Measurements from ENCODE around the gene AFTPH. TPM values are rescaled to one million over a fixed set of nuclear protein-coding genes. Genes with fewer than 3 reads are reported as not detected.

The AFTPH gene
- total RNA-seq, 1 donor from 2014 or later: 32.2 TPM

DNA sequence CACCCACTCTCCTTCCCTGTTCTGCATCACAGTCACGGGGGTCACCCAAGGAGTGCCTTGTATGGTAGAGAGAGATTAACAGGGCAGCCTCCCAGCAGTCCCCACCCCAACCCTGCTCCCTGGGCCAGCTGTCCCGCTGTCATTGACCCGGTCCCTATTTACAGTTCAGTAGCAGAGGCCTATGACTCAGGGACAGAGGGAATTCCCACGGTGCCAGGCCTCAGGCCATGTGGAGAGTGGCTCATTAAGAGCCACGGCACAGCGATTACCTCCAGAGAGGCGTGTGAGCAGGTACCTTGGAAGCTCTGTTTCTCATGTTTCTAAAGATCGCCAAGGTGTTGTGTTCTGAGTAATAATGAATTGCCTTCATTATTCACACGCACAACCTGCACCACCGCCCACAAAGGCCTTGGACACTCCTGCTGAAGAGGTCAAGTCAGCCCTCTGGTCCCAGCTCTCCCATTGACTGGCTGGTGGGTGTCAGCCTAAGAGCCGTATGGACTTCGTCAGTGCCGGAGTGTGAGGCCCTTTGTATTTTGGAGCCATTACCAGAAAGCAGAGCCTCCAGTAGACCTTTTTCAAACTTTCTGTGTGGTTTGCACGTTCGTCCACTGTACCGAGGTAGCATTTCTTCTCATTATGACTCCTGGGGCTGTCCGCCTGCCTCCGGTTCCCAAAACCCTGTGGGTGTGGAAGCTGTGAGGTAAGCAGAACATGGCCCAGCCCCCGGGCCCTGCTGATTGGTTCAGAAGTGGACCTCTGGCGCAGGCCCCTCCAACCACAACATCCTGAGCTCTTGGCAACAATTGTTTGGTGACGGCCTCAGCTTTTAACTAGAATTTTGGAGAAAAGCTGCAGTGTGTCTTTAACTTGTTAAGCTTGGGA is 82.6 kb downstream of the AFTPH start:
- DNase-seq (ENCODE audit: low spot score): peak; percentile 74
- Mint-ChIP-seq H3K9me3 (peaks cover 10% of the 10 kb centered on the region), H3K4me1 (peaks cover 14% of the 10 kb centered on the region), H3K27ac (no peak overlapping the region), H3K36me3 (no peaks in the 10 kb centered on the region), H3K4me3 (no peak overlapping the region), H3K27me3 (ENCODE audit: insufficient read depth, low read depth) (peaks cover 25% of the 10 kb centered on the region)
- Histone ChIP-seq H3K4me1 (peaks cover 23% of the 10 kb centered on the region), H3F3A (ENCODE audit: low read depth) (peaks cover 28% of the 10 kb centered on the region), H3K27ac (no peak overlapping the region), H4K20me1 (ENCODE audit: low read depth) (no peaks in the 10 kb centered on the region), H3K4me2 (peak overlapping the region; percentile 2), H2AFZ (replicated peaks) (no peak overlapping the region), H3K9me3 (ENCODE audit: low read depth) (no peaks in the 10 kb centered on the region), H3K9ac (no peak overlapping the region), H3K4me3 (no peak overlapping the region), H3K27me3 (no peaks in the 10 kb centered on the region), H3K79me2 (ENCODE audit: low read depth) (no peaks in the 10 kb centered on the region), H3K36me3 (no peaks in the 10 kb centered on the region)
- TF ChIP-seq, protein P1, sequence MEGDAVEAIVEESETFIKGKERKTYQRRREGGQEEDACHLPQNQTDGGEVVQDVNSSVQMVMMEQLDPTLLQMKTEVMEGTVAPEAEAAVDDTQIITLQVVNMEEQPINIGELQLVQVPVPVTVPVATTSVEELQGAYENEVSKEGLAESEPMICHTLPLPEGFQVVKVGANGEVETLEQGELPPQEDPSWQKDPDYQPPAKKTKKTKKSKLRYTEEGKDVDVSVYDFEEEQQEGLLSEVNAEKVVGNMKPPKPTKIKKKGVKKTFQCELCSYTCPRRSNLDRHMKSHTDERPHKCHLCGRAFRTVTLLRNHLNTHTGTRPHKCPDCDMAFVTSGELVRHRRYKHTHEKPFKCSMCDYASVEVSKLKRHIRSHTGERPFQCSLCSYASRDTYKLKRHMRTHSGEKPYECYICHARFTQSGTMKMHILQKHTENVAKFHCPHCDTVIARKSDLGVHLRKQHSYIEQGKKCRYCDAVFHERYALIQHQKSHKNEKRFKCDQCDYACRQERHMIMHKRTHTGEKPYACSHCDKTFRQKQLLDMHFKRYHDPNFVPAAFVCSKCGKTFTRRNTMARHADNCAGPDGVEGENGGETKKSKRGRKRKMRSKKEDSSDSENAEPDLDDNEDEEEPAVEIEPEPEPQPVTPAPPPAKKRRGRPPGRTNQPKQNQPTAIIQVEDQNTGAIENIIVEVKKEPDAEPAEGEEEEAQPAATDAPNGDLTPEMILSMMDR (IDR thresholded peaks at IDR 0.05): no peak
- no peak for TF ChIP-seq EZH2phosphoT487 (IDR thresholded peaks at IDR 0.05)
- no peak for TF ChIP-seq EZH2 (IDR thresholded peaks at IDR 0.05)

DNA sequence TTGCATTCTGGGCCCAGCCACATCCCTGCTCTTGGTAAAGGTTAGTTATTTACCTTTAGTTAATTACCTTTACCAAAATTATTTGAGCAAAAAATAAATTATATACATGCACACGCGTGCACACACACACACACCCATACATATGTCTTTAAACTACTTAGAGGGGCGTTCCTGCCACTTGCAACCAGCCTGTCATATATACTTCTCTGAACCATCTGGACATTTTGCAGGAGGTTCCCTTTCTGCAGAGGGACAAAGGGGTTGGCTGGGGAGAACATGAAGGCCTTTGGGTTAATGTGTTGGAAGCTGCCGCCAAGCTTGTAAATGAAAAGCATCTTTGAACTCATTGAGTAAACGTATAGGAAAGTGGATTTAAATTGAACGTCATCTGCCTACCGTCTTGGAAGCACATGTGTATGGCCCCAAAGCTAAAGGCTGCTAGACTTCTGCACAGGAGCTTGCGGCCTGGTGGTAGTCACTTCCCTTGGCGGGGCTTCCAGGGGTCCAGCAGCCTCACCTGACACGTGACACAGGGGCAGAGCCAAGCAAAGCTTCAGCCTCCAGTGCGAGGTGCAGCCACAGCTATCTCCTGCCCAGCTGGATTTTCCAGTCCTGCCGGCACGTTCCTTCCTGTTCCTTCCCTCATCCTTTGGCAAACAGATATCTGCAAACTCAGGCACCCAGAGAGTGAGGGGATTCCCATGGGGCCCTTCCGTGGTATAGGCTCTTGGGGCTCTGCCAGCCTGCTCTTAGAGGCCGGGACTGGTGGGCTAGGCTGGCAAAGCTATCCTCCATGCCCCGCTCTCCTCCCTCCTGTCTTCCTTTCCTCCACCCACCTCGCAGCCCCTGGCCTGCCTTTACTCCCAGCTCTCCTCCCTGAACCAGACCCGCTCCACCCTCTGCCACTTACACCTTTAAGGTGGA is 83.5 kb downstream of the AFTPH start:
- no peak for TF ChIP-seq EZH2 (IDR thresholded peaks at IDR 0.05)
- H3K4me1 Mint-ChIP-seq: peaks cover 11% of the 10 kb centered on the region
- DNase-seq (ENCODE audit: low spot score): no peak
- H3K27me3 Mint-ChIP-seq (ENCODE audit: insufficient read depth, low read depth): peaks cover 19% of the 10 kb centered on the region
- Histone ChIP-seq H3K36me3 (no peaks in the 10 kb centered on the region), H3K9ac (no peak overlapping the region), H4K20me1 (ENCODE audit: low read depth) (no peaks in the 10 kb centered on the region), H3K4me3 (no peak overlapping the region), H3K4me2 (peak overlapping the region; percentile 2), H3F3A (ENCODE audit: low read depth) (peaks cover 28% of the 10 kb centered on the region), H3K79me2 (ENCODE audit: low read depth) (no peaks in the 10 kb centered on the region), H3K9me3 (ENCODE audit: low read depth) (no peaks in the 10 kb centered on the region), H3K4me1 (peaks cover 23% of the 10 kb centered on the region), H3K27ac (no peak overlapping the region), H2AFZ (replicated peaks) (no peak overlapping the region), H3K27me3 (no peaks in the 10 kb centered on the region)
- no peaks in the 10 kb centered on the region for H3K36me3 Mint-ChIP-seq
- H3K27ac Mint-ChIP-seq: peak overlapping the region; percentile 21
- H3K4me3 Mint-ChIP-seq: no peak overlapping the region
- peaks cover 10% of the 10 kb centered on the region for H3K9me3 Mint-ChIP-seq

DNA sequence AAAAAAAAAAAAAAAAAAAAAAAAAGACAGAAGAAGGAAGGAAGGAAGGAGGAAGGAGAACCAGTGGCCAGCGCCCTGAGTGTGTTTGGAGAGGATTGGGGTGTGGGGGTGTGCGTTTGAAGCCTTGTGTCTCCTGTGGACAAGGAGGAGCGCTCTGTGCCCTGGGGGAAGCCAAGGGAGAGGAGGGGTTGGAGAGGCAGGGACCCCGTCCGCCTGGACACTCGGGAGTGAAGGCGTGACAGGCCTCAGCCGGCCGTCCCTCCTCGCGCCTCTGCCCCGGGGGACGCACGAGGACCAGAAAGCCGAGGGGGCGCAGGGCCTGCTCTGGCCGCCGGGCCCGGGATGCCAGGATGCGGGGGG is 84.7 kb downstream of the AFTPH start:
- no peak overlapping the region for H3K27ac Mint-ChIP-seq
- H2AFZ ChIP-seq (replicated peaks): no peak overlapping the region
- TF ChIP-seq EZH2 (IDR thresholded peaks at IDR 0.05) (no peak), EZH2phosphoT487 (IDR thresholded peaks at IDR 0.05) (no peak)
- TF ChIP-seq, protein P1 (IDR thresholded peaks at IDR 0.05): no peak

More for the DNA sequence above, 84.7 kb downstream of the AFTPH start:
- Histone ChIP-seq H3K36me3 (no peaks in the 10 kb centered on the region), H3K4me3 (peak overlapping the region; percentile 35), H3K9ac (no peak overlapping the region), H3K27me3 (no peaks in the 10 kb centered on the region), H4K20me1 (ENCODE audit: low read depth) (no peaks in the 10 kb centered on the region), H3K4me2 (peak overlapping the region; percentile 65), H3K9me3 (ENCODE audit: low read depth) (no peaks in the 10 kb centered on the region), H3K79me2 (ENCODE audit: low read depth) (no peaks in the 10 kb centered on the region), H3K4me1 (peaks cover 23% of the 10 kb centered on the region), H3F3A (ENCODE audit: low read depth) (peaks cover 28% of the 10 kb centered on the region), H3K27ac (no peak overlapping the region)
- Mint-ChIP-seq H3K4me1 (peaks cover 11% of the 10 kb centered on the region), H3K36me3 (no peaks in the 10 kb centered on the region), H3K9me3 (peaks cover 10% of the 10 kb centered on the region), H3K27me3 (ENCODE audit: insufficient read depth, low read depth) (peaks cover 19% of the 10 kb centered on the region), H3K4me3 (no peak overlapping the region)
- DNase-seq (ENCODE audit: low spot score): no peak
